GM19043 (cell line): ENCODE data around the gene IRF7.
"Not testable (repeated sequence)": the region's sequence is repeated elsewhere in the genome, so short reads cannot be mapped to it uniquely, and the experiment has no call there.

Source experiments
- ATAC-seq: cut with Tn5 transposase; IDR thresholded peaks from one replicate; pipeline ENCODE4 v1.9.1; 2021; ENCODE audit warnings: low read depth; ENCODE audit not compliant: unreplicated experiment

Gene IRF7

GRCh38 chr11:615504-616319, at the start of gene IRF7:
TSS of gene IRF7 (minus strand) at chr11:615950. CDS start at chr11:615364, 586 bp downstream.
- ATAC-seq: peak; percentile 73

- no peak for ATAC-seq
Observed at GRCh38 chr11:665062-665703, 49.4 kb upstream of the IRF7 start.

GRCh38 chr11:662689-663274, 47.0 kb upstream of the IRF7 start:
- no peak for ATAC-seq

GRCh38 chr11:660681-661444, 45.1 kb upstream of the IRF7 start:
- ATAC-seq: no peak

GRCh38 chr11:660281-660680, 44.5 kb upstream of the IRF7 start:
- no peak for ATAC-seq

GRCh38 chr11:659532-660085, 43.9 kb upstream of the IRF7 start:
- ATAC-seq: no peak

GRCh38 chr11:657691-658126, 42.0 kb upstream of the IRF7 start:
- ATAC-seq: no peak

- ATAC-seq: no peak
Observed at GRCh38 chr11:656866-657265, 41.1 kb upstream of the IRF7 start.

GRCh38 chr11:656426-656825, 40.7 kb upstream of the IRF7 start:
- no peak for ATAC-seq

GRCh38 chr11:655036-655726, 39.4 kb upstream of the IRF7 start:
- ATAC-seq: no peak

- not testable (repeated sequence) for ATAC-seq
Observed at GRCh38 chr11:654444-654843, 38.7 kb upstream of the IRF7 start.

GRCh38 chr11:653837-654236, 38.1 kb upstream of the IRF7 start:
- ATAC-seq: no peak

GRCh38 chr11:653136-653535, 37.4 kb upstream of the IRF7 start:
- ATAC-seq: not testable (repeated sequence)

GRCh38 chr11:650482-650881, 34.7 kb upstream of the IRF7 start:
- ATAC-seq: no peak

GRCh38 chr11:647672-648158, 32.0 kb upstream of the IRF7 start:
- ATAC-seq: not testable (repeated sequence)

- no peak for ATAC-seq
Observed at GRCh38 chr11:646214-646613, 30.5 kb upstream of the IRF7 start.

- no peak for ATAC-seq
Observed at GRCh38 chr11:645536-645935, 29.8 kb upstream of the IRF7 start.

- no peak for ATAC-seq
Observed at GRCh38 chr11:643849-644738, 28.3 kb upstream of the IRF7 start.

GRCh38 chr11:643366-643765, 27.6 kb upstream of the IRF7 start:
- ATAC-seq: no peak
